Activated CD4-positive, alpha-beta memory T cell treated with anti-CD3 and anti-CD28 coated beads, Interleukin-2, amount 10 ng/mL, durations not matched to agents 7 days and 5 days (primary cell): ENCODE results near the gene RXFP1. TPM values are rescaled to one million over a fixed set of nuclear protein-coding genes. Genes with fewer than 3 reads are reported as not detected.
A peak's percentile ranks its signal among the peaks of the same experiment; 100 is the strongest.

ENCODE experiments used
- CTCF ChIA-PET: fragments of 350-600 bp; sonication (Branson Sonifier 250); formaldehyde crosslinking; loops from one replicate; lab custom pipeline; 2021; ENCODE audit warnings: antibody characterized with exemption, inconsistent platforms; lab: Charles Lee
- POLR2A ChIA-PET: fragments of 350-600 bp; sonication (Branson Sonifier 250); formaldehyde crosslinking; loops from one replicate; lab custom pipeline; 2021; ENCODE audit warnings: antibody characterized with exemption; lab: Charles Lee
- DNase-seq: peaks from one replicate; pipeline ENCODE4 v3.0.0-alpha.2; 2020
- H3K27ac Mint-ChIP-seq: one replicate; pipeline ENCODE4 v1.8.0; 2021; ENCODE audit warnings: mild to moderate bottlenecking, mixed read lengths
- H3K27me3 Mint-ChIP-seq: one replicate; pipeline ENCODE4 v1.8.0; 2021; ENCODE audit warnings: mixed read lengths
- H3K36me3 Mint-ChIP-seq: one replicate; pipeline ENCODE4 v1.8.0; 2021; ENCODE audit warnings: low read depth, mixed read lengths
- H3K4me1 Mint-ChIP-seq: one replicate; pipeline ENCODE4 v1.8.0; 2021; ENCODE audit warnings: mixed read lengths
- H3K4me3 Mint-ChIP-seq: one replicate; pipeline ENCODE4 v1.8.0; 2021; ENCODE audit warnings: mild to moderate bottlenecking, mixed read lengths
- H3K9me3 Mint-ChIP-seq: one replicate; pipeline ENCODE4 v1.8.0; 2021; ENCODE audit warnings: mixed read lengths
- total RNA-seq, 2 experiments: library from RNA; stranded (reverse); gene quantifications; one replicate each; pipeline ENCODE4 v1.2.3, GENCODE V29; 2021

RXFP1 gene
- total RNA-seq, 2 experiments from 2014 or later: not detected

DNA sequence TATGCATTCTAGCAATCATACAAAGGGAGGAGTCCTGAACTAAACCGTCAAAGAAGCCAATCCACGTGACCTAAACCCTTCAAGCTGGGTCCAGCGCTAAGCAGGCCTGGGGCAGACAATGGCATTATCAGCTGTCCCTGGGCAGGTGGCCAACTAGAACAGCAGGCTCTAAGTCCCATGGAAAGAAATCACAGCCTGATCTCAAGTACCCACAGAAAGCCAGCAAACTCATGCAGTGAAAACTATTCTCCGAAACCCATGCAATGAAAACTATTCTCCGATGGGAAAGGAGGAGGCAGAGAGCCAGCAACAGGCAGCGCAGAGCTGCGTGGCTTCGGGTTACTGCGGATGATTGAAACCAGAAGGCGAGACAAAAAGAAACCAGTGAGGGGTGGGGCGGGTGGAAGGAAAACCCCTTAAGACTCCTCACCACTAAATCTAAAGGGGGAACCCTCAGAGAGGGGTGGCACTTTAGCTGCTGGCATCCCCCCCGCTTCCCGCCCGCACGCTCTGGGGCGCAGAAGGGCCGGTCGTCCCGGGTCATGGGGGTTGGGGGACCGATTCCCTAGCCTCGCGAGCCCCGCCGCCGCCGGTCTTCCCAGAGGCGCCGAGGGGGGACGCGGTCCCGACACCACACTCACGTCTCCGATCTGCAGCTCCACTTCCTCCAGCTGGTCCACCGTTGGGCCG, 149.4 kb downstream of the RXFP1 start:
- H3K27ac Mint-ChIP-seq: peak overlapping the region; percentile 90
- H3K9me3 Mint-ChIP-seq: no peaks in the 10 kb centered on the region
- DNase-seq: peak; percentile 60
- H3K27me3 Mint-ChIP-seq: no peaks in the 10 kb centered on the region
- H3K36me3 Mint-ChIP-seq: peaks cover 16% of the 10 kb centered on the region
- CTCF ChIA-PET: interaction anchor here (0.7 to 2.2 kb wide), 6 partner anchors 42 to 532 kb away, joined by 3 to 7 read pairs (median 3); no protein-coding TSS in a partner anchor
- H3K4me3 Mint-ChIP-seq: peak overlapping the region; percentile 84
- peaks cover 30% of the 10 kb centered on the region for H3K4me1 Mint-ChIP-seq
- POLR2A ChIA-PET: interaction anchor here (0.6 to 2.3 kb wide), 9 partner anchors 15 to 433 kb away, joined by 3 to 13 read pairs (median 3); partner anchors contain the start of genes FNIP2 and PPID

DNA sequence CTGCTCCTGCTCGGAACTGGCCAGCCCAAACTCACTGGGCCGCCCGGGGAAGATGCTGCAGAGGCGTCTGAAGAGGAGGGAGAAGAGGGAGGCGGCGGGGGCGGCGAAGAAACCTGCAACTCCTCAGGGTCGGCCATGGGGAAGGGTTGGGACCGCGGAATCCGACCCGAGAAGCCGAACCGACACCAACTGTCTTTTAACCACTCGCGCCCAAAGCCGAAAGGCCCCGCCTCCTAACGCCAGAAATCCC, 149.9 kb downstream of the RXFP1 start, which contains the start of gene C4orf46:
Gene C4orf46 (minus strand): TSS at position 223 of the 250 bp plus-strand sequence. CDS start 86 bp downstream, at position 137.
- Mint-ChIP-seq H3K27me3 (no peaks in the 10 kb centered on the region), H3K36me3 (peaks cover 13% of the 10 kb centered on the region), H3K4me3 (peak within 1 kb of the TSS; percentile 84), H3K9me3 (no peaks in the 10 kb centered on the region), H3K27ac (peak within 1 kb of the TSS; percentile 90), H3K4me1 (peaks cover 30% of the 10 kb centered on the region)
- POLR2A ChIA-PET: interaction anchor here (0.8 to 2.3 kb wide), 8 partner anchors 39 to 433 kb away, joined by 3 to 13 read pairs (median 4); partner anchors contain the start of genes FNIP2 and PPID
- CTCF ChIA-PET: interaction anchor here (0.8 to 2.2 kb wide), 3 partner anchors 52 to 532 kb away, joined by 3 to 7 read pairs (median 3); no protein-coding TSS in a partner anchor
- DNase-seq: no peak

DNA sequence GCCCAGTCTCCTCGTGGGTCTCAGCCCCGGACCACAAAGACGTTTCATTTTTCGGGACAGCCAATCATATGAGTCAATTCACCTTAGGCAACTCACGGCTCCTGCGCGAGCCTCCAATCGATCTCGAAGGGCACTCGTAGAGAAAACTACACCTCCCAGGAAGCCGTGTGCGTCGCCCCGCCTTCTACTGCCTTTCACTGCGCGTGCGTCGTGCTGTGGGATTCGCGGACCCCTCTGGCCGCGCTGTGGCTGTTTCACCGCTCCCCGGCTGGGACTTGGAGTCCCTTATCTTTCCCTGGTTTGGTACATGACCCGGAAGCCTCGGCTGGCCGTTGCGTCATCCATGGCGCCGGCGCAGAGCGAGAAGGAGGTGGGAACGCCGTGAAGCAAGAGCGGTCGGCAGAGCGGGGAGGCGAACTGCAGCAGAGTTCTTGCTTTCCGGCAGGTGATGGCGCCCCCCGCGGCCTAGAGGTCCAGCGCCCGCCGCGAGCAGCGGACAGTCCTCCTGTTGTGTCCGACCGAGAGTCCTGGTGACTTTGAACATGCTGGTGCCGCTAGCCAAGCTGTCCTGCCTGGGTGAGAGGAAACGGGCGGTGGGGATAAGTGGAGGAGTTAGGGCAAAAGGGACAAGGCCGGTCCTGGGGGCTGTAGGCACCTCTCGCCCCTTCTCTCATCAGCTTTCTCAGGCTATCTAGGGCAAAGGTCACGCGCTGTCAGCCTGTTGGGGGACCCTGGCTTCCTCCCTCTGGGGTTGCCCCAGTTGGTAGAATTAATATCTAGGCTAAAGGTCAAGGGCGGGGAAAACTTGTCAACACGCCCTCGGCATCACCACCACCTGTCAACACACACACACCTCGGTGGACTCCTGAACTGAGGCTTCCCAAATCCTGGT, 150.5 kb downstream of the RXFP1 start, which contains the start of gene ETFDH:
Gene ETFDH (plus strand): TSS at position 382 of the 892 bp plus-strand sequence. CDS start 161 bp downstream, at position 543.
- Mint-ChIP-seq H3K9me3 (no peaks in the 10 kb centered on the region), H3K4me3 (peak within 1 kb of the TSS; percentile 84), H3K27ac (peak within 1 kb of the TSS; percentile 90), H3K36me3 (peaks cover 13% of the 10 kb centered on the region), H3K4me1 (peaks cover 32% of the 10 kb centered on the region), H3K27me3 (no peaks in the 10 kb centered on the region)
- DNase-seq: peak; percentile 99
- ChIA-PET CTCF (interaction anchor here (0.8 to 2.2 kb wide), 3 partner anchors 9 to 531 kb away, joined by 3 to 7 read pairs (median 3); no protein-coding TSS in a partner anchor), POLR2A (interaction anchor here (0.9 to 2.3 kb wide), 4 partner anchors 41 to 97 kb away, joined by 3 to 13 read pairs (median 4); partner anchors contain the start of gene PPID)

DNA sequence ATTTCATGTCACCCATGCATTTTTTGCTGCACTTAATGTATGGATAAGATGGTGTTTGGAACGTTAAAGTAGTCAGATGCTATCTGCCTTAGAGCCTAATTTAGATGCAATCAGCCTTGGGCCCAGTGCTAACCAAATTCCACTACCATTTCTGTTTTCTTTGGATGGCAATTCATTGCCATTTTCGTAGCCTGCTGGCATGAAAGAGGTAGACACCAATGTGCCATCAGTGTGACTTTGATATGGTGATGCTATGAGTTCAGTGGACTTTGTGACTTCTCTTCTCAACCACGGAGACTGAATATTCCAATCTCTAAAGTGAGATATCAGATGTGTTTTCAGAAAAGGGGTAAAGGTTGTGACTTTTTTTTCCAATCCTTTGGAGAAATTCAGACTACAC, 152.0 kb downstream of the RXFP1 start:
- H3K27me3 Mint-ChIP-seq: no peaks in the 10 kb centered on the region
- H3K27ac Mint-ChIP-seq: no peak overlapping the region
- peak overlapping the region; percentile 21 for H3K4me3 Mint-ChIP-seq
- POLR2A ChIA-PET: no interaction called here
- DNase-seq: no peak
- CTCF ChIA-PET: interaction anchor here (1.3 kb wide), 1 partner anchor 7 kb away, joined by 3 read pairs; no protein-coding TSS in a partner anchor
- no peaks in the 10 kb centered on the region for H3K9me3 Mint-ChIP-seq
- peaks cover 10% of the 10 kb centered on the region for H3K36me3 Mint-ChIP-seq
- peaks cover 28% of the 10 kb centered on the region for H3K4me1 Mint-ChIP-seq

DNA sequence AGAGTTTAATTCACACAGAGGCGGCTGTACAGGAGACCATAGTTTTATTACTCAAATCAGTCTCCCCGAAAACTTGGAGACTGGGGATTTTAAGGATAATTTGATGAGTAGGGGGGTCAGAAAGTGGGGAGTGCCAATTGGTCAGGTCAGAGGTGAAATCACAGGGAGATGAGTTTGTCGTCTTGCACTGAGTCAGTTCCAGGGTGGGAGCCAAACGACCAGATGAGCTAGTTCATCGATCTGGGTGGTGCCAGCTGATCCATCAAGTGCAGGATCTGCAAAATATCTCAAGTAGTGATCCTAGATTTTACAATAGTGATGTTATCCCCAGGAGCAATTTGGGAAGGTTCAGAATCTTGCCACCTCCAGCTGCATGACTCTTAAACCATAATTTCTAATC, 154.4 kb downstream of the RXFP1 start:
- Mint-ChIP-seq H3K36me3 (peaks cover 5% of the 10 kb centered on the region), H3K4me3 (no peak overlapping the region), H3K9me3 (no peaks in the 10 kb centered on the region), H3K27me3 (no peaks in the 10 kb centered on the region), H3K4me1 (peaks cover 12% of the 10 kb centered on the region), H3K27ac (no peak overlapping the region)
- CTCF ChIA-PET: no interaction called here
- POLR2A ChIA-PET: no interaction called here
- no peak for DNase-seq

DNA sequence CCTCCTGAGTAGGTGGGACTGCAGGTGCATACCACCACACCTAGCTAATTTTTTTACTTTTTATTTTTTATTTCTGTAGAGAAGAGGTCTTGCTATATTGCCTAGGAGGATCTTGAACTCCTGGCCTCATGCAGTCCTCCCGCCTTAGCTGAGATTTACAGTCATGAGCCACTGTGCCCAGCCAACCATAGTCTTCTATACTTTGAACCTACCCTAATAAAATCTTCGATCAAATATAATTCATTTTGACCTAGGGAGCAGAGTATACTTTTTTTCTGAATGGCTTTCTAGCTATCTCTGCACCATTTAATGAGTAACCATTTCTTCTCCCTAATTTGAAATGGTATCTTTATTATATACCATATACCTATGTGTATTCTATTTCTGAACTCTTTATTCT, 157.1 kb downstream of the RXFP1 start:
- no peak for DNase-seq
- peaks cover 7% of the 10 kb centered on the region for H3K36me3 Mint-ChIP-seq
- peaks cover 4% of the 10 kb centered on the region for H3K4me1 Mint-ChIP-seq
- H3K27ac Mint-ChIP-seq: no peak overlapping the region
- no peaks in the 10 kb centered on the region for H3K27me3 Mint-ChIP-seq
- ChIA-PET POLR2A (no interaction called here), CTCF (interaction anchor here (1.0 kb wide), 1 partner anchor 31 kb away, joined by 4 read pairs; no protein-coding TSS in a partner anchor)
- H3K4me3 Mint-ChIP-seq: no peak overlapping the region
- no peaks in the 10 kb centered on the region for H3K9me3 Mint-ChIP-seq

DNA sequence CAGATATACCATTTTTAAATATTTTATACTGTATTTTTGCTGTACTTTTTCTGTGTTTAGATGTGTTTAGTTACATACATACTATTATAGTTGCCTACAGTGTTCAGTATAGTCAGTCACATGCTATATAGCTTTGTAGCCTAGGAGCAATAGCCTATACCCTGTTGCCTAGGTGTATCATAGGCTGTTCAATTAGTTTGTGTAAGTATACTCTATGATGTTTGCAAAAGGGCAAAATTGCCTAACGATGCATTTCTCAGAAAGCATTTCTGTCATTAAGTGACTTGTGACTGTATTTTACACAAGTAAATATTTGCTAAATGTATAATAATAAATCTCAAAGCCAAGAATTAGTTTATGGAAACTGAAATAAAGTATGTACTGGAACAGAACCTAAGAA, 159.9 kb downstream of the RXFP1 start:
- H3K27me3 Mint-ChIP-seq: no peaks in the 10 kb centered on the region
- H3K36me3 Mint-ChIP-seq: peaks cover 13% of the 10 kb centered on the region
- ChIA-PET POLR2A (no interaction called here), CTCF (interaction anchor here (0.7 kb wide), 1 partner anchor 9 kb away, joined by 3 read pairs; no protein-coding TSS in a partner anchor)
- H3K4me3 Mint-ChIP-seq: no peak overlapping the region
- no peaks in the 10 kb centered on the region for H3K9me3 Mint-ChIP-seq
- H3K4me1 Mint-ChIP-seq: peaks cover 1% of the 10 kb centered on the region
- no peak overlapping the region for H3K27ac Mint-ChIP-seq
- no peak for DNase-seq

DNA sequence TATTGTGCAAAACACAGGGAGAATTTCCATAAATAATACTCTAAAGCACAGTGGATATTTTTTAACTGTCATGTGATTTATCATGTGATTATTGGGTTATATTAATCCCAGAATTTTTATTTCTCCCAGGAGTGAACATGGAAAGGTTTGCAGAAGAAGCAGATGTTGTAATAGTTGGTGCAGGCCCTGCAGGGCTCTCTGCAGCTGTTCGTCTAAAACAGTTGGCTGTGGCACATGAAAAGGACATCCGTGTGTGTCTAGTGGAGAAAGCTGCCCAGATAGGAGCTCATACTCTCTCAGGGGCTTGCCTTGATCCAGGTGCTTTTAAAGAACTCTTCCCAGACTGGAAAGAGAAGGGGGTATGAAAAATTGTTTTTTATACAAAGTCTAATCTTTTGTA, 160.4 kb downstream of the RXFP1 start:
- ChIA-PET CTCF (no interaction called here), POLR2A (no interaction called here)
- no peaks in the 10 kb centered on the region for H3K4me1 Mint-ChIP-seq
- H3K4me3 Mint-ChIP-seq: no peak overlapping the region
- no peak overlapping the region for H3K27ac Mint-ChIP-seq
- H3K9me3 Mint-ChIP-seq: no peaks in the 10 kb centered on the region
- peaks cover 15% of the 10 kb centered on the region for H3K36me3 Mint-ChIP-seq
- no peak for DNase-seq
- no peaks in the 10 kb centered on the region for H3K27me3 Mint-ChIP-seq

DNA sequence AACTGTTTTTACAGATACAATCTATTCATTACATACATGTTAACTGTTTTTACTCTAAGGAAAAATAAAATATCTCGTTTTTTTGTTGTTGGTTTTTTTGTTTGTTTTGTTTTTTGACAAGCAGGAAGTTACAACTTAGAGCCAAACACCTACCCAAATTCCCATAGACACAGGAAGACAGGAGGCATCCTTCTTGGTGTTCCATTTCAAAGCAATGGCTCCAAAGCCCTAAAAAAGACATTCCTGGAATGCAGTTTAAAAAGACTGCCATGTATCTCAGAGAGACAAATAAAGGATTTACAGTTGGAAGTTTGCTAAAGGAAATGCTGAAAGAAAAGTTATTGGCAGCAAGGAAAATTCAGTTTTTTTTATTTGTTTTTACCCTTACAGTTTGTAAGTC, 167.1 kb downstream of the RXFP1 start:
- ChIA-PET CTCF (no interaction called here), POLR2A (no interaction called here)
- Mint-ChIP-seq H3K27ac (no peak overlapping the region), H3K9me3 (no peaks in the 10 kb centered on the region), H3K27me3 (no peaks in the 10 kb centered on the region), H3K36me3 (peaks cover 18% of the 10 kb centered on the region), H3K4me3 (no peak overlapping the region), H3K4me1 (no peaks in the 10 kb centered on the region)
- DNase-seq: no peak

Other genes starting within 250 kb of the RXFP1 start
- 10 to 100 TPM; 15.5 to 19.7 TPM for gene C4orf46, start 150.0 kb downstream of the RXFP1 start, total RNA-seq
- gene ETFDH, start 150.4 kb downstream of the RXFP1 start, total RNA-seq: 10 to 100 TPM; 22.0 to 24.3 TPM
- gene PPID, start 201.5 kb downstream of the RXFP1 start, total RNA-seq: 10 to 100 TPM; 46.2 to 47.5 TPM
- gene FNIP2, start 247.1 kb downstream of the RXFP1 start, total RNA-seq: 10 to 100 TPM; 16.9 to 17.3 TPM